ENCODE data around the gene EXOC1.

GRCh38 chr4:55868581-55869090 is 15.2 kb downstream of the EXOC1 start:
- no peak for TF ChIP-seq CTCF (IDR thresholded peaks at IDR 0.05)
- no peak for TF ChIP-seq POLR2A (IDR thresholded peaks at IDR 0.05)
